NCI-H1092 treated with DMSO at 0.1 percent for 48 hours (cell line): ENCODE results near the gene TFIP11.
"Not testable (repeated sequence)": the region's sequence is repeated elsewhere in the genome, so short reads cannot be mapped to it uniquely, and the experiment has no call there.

ENCODE experiments used
- DNase-seq: peaks from one replicate; lab custom pipeline; 2025; lab: John Stamatoyannopoulos, UW

The TFIP11 gene

DNA sequence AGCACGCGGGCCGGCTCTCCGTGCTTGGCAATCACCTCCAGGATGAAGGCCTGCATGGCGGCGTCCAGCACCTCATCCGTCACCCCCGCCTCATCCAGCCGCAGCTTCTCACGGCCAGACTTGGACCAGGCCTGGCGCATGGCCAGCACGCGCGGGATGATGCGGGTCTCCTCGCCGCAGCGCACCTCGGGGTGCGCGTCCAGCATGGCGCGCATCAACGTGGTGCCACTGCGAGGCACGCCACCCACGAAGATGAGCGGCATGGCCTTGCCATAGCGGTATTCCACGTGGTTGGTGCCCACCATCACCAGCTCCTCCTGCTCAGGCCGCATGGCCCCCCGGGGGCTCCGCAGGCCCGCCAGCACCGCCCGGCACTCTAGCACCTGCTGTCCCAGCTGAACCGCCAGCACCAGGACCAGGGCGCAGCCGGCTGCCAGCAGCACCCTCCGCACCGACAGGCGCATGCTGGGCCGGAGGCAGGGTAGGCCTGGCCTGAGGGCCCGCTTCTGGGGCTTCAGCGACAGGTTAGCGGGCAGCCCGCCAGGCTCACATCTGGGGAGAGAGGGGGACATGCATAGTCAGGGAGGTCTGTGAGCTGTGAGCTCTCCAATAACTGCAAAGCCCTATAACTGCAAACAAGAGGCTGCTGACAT, 29.0 kb upstream of the TFIP11 start:
- DNase-seq, result no peak

DNA sequence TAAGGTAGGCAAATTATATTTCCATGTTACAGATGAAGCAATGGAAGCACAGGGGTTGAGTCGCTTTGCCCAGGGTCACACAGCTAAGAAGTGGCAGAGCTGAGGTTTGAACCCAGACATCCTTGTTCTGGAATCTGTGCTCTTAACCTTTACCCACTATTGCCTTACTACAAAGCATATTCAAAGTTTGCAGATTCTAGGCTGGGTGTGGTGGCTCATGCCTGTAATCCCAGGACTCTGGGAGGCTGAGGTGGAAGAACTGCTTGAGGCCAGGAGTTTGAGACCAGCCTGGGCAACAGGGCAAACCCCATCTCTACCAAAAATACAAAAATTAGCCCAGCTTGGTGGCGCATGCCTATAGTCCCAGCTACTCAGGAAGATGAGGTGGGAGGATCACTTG, 27.8 kb upstream of the TFIP11 start:
- DNase-seq, result no peak

DNA sequence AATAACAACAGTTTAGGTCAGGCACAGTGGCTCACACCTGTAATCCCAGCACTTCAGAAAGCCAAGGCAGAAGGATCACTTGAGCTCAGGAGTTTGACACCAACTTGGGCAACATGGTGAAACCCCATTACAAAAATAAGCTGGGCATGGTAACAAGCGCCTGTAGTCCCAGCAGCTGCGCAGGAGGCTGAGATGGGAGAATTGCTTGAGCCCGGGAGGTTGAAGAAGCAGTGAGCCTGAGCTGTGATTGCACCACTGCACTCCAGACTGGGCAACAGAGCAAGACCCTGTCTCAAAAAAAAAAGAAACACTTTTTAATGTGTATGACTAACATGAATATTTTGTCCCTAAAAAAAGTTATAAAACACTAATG, 24.5 kb upstream of the TFIP11 start:
- DNase-seq, result no peak

DNA sequence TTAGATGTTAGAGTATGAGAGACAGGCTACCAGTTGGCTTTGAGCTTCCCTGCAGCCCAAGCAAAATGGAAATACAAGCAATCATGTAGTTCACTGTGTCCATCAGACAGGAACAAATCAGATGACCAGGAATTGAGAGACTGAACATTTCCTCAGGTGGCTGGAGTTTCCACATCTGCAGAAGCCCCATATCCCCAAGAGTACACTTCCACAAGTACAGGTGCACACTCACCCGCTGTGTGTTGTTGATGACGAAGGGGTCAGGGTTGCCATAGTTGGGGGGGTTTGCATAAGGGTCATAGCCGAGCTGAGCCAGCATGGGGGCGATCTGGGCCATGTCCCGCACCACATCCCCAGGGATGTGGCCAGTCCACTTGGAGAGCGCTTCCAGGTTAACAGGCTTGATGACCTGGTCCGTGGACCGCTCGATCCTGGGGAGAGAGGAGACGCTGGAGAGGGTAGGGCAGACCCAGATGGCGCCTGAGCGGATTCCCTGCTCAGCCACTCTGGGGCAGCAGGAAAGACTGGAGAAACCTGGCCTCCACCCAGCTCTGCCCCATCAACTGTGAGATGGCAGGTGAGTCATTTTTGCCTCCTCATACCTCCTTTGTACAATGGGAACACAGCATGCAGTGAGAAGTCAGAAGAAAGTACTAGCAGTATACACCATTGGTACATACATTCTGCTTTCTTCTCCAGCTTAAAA, 23.9 kb upstream of the TFIP11 start:
- DNase-seq, result no peak

DNA sequence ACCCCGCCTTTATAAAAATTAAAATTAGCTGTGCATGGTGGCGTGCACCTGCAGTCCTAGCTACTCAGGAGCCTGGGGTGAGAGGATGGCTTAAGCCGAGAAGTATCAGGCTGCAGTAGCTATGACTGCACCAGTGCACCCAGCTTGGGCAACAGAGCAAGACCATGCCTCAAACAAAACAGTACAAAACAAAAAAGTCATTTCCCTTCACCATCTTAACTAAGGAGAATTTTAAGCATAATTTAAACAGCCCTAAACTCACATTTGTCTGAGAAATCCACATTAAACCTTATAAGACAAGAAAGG, 23.3 kb upstream of the TFIP11 start:
- DNase-seq, result no peak

DNA sequence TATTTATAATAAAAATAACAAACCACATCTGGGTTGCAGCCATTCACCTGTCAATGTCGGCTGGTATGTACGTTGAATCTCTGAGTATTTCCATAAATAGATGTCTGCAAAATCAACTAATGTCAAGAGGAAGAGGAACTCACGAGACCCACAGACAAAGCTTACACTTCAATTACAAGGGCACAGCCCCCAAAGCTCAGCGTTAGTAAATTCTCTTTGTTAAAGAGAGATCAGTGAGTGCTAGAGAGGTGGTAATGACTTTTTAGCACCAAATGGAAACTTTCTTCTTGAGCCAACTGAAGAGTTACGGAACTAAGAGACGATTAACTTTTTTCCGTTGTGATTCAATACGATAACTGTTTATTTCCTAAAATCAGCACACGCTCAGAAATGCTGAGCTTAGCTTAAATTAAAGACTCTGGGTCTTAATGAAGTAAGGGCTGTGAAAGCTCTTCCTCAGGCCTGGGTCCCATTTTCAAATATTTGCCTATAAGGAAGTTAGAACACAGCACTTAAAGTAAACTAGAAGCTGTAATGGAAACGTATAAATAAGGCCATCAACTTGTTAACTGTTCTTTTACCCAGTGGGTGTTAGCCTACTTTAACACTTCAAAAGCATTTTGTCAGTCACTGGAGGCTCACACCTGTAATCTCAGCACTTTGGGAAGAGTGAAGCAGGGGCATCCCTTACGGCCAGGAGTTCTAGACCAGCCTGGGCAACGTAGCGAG, 22.8 kb upstream of the TFIP11 start:
- DNase-seq, result no peak

DNA sequence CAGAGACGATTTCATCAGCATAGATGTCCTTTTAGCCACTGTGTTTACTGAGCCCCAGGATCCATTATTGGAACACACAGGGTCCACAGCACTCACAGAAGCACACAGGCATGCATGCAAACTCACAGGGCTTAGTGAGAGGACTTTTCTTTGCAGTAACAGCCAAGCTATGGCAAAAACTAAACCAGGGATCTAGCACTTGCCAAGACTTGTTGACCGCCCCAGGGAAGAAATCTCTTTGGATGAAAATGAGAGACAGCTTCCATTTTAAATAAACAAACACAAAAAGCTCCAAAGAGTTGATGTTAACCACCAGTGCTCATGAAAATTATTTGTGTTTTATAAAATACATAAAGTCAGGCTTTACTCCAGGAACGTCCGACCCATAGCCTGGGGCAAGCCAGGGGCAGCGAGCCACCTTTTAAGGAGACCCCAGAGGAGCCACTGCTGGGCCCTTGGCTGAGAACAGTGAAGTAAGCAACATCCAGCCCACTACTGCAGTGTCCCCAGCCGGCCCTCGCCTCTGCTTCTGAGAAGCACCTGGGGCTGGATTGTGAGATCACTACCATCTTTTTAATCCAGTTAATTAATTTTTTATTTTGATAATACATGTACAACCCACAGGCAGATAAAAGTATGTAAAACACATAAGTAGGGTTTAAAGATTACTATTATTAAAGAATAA, 22.0 kb upstream of the TFIP11 start:
- DNase-seq, result no peak

DNA sequence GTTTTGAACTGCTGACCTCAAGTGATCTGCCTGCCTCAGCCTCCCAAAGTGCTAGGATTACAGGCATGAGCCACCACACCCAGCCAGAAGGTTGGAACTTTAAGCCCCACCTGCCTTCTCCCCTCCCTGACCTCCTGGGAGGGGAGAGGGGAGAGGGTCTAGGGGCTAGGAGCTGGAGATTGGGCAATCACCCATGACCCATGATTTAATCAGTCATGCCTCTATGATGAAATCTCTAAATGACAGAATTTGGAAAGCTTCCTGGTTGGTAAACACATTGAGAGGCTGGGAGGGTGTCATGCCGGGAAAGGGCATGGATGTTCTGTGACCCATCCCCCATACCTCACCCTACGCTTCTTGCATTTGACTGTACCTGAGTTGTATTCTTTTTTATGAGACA, 17.1 kb upstream of the TFIP11 start:
- DNase-seq, result peak; percentile 47

DNA sequence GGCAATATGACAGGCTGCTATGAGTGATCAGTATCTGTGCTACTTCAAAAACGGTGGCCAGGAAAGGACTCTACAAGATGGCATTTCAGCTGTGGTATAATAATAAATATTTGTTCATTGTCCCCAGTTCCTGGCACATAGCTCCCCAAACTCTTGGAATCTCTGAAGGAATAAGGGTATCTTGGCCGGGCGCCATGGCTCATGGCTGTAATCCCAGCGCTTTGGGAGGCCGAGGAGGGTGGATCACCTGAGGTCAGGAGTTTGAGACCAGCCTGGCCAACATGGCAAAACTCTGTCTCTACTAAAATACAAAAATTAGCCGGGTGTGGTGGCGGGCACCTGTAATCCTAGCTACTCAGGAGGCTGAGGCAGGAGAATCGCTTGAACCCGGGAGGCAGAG, 16.2 kb upstream of the TFIP11 start:
- not testable (repeated sequence) for DNase-seq

DNA sequence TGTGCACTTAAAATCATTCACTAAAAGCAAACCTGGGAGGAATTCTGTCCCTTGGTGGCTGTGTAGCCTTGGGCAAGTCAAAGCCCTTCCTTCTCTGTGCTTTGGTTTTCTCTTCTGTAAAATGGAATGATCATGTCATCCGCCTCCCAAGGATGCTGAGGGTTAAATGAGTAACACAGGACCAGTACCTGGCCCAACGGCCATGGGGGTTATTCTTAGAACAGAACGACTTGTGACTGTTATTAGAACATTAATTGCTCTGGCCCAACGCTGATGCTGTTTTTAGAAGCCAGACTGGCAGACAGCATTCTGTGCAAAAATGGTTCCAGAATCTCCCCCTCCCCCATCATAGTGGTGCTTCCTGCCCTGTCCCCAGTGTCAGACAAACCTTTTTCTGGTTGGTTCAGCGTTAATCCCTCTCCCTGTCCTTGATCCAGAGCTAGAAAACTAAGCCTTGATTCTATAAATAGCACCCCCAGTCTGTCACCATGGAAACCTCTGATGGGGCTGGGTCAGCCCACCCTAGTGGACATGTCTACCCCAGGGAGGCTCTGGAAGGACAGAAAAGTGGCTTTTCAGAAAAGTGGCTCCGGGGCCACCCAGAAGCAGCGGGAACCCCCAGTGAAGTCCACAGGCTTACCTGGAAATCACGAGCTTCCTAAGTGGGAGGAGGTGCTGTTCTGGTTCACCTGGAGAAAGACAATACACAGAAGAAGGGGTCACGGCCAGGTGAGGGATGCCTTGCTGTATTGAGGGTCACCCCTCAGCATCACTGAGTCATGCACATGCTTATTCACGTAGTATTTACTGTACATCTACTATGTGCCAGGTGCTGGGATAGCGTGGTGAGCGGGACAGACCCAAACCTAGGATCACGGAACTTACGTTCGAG, 15.5 kb upstream of the TFIP11 start:
- DNase-seq, result no peak

DNA sequence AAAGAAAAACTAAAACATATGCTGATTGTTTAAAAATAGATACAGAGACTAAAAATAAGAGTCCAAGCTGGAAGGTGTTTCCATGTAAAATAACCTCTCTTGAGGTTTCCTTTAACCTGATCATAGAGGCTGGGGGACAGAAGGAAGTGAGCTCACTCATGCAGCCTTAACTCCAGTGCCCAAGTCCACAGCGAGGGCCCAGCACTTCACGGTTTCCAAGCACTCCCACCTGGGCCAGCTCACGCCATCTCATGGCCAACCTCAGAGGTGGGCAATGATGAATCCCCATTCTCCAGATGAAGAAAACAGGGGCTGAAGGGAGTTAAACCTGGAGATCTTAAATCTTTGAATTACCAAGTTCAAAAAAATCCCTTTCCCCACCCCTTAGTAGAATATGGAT, 14.9 kb upstream of the TFIP11 start:
- DNase-seq, result no peak

DNA sequence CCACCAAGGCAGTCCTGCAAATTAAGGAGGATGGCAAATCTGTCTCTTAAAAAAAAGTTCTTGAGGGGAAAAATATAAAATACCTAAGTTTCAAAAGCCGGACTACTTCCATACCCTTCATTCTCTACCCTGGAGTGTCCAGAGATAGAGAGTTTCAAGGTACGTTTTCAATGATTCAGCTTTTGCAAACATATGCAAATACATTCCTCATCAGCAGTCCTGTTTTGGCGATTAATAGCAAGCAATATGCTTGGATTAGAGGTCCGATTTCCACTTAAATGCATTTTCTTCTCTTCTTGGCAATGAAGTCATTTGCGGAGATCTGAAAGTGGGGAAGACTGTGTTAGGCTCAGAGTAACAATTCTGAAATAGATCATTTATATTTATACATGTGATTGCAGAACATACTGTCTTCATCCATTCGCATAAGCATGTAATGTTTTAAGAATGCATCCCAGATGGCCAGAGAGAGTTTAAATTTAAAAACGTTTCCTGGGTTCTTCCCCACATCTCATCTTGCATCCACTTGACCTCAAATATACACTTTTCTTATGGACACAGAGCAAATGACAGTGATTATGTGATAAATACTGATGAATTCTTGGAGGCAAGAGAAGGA, 13.8 kb upstream of the TFIP11 start:
- no peak for DNase-seq

DNA sequence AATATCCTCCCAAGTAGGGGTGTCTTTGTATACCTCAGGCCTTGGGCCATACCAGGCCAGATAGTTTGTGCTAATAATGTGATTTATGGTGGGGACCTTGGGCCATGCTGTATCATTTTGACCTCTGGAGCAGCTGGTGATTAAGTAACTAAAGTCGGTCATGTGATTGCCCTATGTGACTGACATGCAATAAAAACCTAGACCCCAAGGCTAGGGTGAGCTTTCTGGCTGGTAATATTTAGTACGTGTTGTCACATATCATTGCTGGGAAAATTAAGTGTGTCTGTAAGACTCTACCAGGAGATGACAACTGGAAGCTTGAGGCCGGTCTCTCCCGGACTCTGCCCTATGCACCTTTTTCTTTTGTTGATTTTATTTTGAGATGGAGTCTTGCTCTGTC, 12.6 kb upstream of the TFIP11 start:
- DNase-seq, result no peak

DNA sequence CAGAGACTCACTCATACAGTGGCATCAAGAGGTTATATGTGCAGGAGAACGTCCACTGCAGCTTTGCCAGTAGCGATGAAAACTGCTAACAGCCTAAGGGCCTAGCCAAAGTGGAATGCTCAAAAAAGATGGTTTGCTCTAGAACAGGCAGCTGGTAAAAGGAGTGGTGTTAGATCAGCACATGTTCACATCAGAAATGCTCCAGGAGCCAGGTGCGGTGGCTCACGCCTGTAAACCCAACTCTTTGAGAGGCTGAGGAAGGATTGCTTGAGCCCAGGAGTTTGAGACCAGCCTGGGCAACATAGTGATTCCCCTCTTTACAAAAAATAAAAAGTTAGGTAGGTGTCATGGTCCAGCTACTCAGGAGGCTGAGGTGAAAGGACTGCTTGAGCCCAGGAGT, 10.3 kb upstream of the TFIP11 start:
- DNase-seq, result no peak

DNA sequence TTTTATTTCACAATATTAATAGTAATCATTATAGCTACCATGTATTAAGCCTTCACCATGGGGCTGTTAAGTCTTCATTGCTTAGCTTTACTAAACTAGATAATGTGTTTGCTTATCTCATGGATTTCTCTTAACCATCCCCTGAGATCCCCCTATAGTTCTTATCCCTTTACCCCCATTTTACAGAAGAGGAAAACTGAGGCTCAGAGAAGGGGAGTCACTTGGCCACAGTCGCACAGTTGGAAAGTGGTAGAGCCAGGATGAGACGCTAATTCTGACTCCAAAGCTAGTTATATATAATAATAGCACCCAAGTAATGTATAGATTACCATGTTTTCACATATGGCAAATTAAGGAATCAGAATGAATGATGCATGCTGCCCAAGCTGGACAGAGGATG, 9.7 kb upstream of the TFIP11 start:
- no peak for DNase-seq

DNA sequence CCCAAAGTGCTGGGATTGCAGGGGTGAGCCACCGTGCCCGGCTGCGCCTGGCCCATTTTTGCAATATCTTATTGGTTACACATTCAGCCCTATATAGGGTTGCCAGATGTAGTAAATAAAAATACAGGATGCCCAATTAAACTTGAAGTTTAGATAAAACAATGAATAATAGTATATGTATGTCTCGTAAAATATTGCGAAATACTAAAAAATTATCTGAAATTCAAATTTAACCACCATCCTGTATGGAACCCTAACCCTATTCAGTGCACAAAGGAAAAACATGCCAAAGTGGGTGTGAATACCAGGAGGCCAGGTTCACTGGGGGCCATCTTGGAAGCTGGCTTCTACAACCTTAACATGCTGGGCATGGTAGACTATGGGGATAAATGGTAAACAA, 5.2 kb upstream of the TFIP11 start:
- no peak for DNase-seq

DNA sequence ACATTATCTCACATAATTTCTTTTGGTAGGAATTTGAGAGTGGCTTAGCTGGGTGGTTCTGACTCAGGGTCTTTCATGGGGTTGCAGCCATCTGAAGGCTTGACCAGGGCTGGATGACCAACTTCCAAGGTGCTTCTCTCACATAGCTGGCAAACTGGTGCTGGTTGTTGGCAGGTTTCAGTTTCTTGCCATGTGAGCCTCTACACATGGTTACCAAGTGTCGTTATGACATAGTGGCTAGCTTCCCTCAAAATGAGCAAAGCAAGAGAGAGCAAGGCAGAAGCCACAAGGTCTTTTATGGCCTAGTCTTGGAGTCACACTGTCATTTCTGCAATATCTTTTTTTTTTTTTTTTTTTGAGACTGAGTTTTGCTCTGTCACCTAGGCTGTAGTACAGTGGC, 4.2 kb upstream of the TFIP11 start:
- no peak for DNase-seq

DNA sequence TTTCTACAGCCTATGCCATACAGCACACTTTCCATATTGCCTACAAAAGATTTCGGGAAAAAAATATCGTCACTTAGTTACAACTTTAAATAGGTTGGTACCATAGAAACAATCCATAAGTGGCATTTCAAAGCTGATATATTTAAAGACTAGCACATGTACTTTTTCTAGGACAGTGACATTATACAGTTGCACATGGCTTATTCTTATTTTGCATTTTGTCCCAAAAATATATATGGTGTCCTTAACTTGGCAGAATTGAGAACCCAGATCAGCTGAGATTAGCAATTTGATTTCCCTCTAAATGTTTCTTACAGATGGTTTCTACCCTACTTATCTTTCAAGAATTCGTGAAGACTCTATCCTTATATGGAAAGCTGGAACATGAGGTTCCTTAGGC, 3.7 kb upstream of the TFIP11 start:
- no peak for DNase-seq

DNA sequence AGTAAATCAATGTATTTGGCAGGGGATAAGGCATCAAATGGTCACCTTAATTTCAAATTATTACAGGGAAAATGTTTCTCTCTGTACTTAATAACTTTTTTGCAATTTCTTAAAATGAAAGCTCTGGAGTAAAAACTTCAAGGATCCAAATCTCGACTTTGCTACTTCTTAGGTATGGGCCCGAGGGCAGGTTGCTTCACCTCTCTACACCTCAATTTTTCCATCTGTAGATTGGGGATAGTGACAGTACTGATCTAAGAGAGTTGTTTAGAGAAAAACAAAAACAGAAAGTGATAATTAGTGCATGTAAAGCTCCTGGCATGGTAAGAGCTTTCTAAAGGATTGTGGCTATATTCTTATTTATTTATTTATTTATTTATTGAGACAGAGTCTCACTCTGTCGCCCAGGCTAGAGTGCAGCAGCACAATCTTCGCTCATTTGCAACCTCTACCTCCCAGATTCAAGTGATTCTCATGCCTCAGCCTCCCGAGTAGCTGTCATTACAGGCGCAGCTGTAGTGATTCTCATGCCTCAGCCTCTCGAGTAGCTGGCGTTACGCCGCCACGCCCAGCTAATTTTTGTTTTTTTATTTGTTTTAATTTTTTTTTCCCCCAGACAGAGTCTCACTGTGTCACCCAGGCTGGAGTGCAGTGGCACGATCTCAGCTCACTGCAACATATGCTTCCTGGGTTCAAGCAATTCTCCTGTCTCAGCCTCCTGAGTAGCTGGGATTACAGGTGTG, 2.3 kb upstream of the TFIP11 start:
- no peak for DNase-seq

DNA sequence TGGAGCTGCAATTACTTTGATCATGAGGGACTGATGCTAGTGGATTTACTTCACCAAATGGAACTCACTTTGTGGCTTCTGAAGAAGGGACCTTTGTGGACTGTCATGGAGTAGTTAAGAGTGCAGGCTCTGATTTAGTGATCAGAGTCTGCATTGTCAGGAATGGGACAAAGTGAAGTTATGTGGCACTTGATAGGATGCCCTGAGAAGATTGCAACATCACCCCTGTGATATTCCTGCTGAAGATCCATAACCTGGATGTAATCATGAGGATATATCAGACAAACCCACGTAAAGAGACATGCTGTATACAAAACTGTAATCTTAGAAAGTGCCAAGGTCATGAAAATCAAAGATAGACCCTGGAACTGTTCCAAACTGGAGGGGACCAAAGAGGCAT, 1.6 kb upstream of the TFIP11 start:
- no peak for DNase-seq

DNA sequence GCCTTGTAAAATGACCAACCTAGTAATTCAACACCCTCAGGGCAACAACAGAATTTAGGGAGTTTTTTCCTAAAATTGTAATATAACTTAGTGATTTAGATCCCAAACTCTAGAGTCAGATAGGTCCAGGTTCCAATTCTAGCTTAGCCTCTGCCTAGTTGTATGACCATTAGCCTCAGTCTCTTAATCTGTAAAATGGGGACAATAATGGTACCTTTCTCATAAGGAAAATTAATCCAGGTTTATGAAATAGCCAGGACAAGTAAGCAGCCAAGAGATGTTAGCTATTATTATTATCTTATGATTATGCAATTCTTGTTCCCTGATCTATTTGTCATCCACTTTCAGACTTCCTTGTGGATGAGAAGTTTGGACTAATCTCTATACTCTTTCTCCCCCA, 4.1 kb downstream of the TFIP11 start:
- no peak for DNase-seq
